HG03066 (cell line): ENCODE results near the gene PLCB1.
"Not testable (repeated sequence)": the region's sequence is repeated elsewhere in the genome, so short reads cannot be mapped to it uniquely, and the experiment has no call there.

Experiments
- ATAC-seq: cut with Tn5 transposase; IDR thresholded peaks from one replicate; pipeline ENCODE4 v1.9.1; 2021; ENCODE audit warnings: low read depth; ENCODE audit not compliant: unreplicated experiment

PLCB1 gene

DNA sequence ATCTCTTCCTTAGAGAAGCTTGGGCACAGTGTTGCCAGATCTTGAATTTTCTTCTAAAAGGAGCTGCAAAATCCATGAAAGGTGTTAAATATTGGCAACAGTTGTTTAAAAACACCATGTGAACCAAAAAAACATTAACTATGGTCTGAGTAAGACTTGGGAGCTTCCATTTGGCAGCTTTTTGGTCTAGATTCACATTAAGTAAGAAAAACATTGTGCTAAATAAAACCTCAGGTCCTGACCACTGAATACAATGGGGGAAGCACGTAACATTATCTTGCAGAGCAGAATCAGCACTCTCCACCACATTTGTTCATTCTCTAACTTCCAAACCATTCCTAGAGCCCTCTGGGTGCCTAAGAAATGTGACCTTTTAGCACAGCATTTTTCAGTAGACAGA is 499.2 kb downstream of the PLCB1 start:
- ATAC-seq: no peak

DNA sequence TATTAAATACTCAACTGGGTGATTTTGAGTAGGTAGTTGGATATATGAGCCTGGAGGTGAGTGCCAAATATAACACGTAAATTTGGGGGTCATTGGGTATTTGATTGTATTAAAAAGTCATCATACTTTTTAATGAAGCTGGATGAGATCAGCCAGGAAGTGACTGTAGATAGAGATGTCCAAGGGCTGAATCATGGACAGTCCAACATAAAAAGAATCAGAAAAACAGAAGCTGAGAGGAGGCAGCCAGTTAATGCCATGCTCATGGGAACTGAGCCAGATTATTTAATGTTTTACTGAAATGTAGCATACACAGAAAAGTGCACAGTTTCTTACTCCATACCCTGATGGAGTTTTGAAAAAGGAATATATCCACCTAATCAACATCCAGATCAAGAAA is 501.3 kb downstream of the PLCB1 start:
- no peak for ATAC-seq

DNA sequence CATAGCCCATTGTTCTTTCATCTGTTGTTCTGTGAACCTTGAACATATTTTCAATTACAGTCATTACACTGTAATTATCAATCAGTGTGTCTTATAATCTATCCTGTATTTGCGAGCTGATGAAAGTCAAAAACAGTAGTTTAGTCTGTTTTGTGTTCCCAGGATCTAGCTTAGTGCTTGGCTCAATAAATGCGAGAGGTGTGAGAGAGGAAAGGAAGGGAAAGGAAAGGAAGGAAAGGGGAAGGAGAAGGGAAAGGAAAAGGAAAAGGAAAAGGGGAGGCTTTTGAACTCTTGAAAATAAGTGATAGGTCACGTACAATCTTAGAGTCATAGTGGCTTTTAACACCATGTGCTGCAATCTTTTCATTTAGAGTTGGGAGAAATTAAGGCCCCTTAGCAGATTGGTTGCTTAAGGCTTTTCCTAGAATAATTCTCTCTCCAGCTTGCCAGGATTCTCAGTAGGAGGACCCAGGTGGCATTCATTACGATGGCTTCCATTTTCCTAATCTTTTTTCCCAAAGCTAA is 503.0 kb downstream of the PLCB1 start:
- ATAC-seq: no peak

DNA sequence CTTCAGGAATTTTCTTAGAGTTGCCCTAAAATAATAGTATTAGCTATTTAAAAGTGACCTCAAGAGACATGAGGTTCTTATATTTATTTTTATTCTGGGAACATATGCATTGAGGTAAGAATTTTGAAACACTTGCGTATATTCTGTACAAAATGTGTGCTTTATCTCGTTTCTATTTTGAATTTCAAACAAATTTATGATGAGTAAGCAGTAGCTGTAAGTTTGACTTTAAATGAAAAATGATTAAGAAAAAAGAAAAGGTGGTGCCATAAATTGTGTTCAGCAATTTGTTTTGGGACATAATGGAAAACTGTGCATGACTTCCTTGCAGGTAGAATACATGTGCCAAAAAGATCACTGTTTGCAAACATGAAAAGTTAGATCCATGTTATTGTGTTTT is 503.8 kb downstream of the PLCB1 start:
- ATAC-seq: no peak

DNA sequence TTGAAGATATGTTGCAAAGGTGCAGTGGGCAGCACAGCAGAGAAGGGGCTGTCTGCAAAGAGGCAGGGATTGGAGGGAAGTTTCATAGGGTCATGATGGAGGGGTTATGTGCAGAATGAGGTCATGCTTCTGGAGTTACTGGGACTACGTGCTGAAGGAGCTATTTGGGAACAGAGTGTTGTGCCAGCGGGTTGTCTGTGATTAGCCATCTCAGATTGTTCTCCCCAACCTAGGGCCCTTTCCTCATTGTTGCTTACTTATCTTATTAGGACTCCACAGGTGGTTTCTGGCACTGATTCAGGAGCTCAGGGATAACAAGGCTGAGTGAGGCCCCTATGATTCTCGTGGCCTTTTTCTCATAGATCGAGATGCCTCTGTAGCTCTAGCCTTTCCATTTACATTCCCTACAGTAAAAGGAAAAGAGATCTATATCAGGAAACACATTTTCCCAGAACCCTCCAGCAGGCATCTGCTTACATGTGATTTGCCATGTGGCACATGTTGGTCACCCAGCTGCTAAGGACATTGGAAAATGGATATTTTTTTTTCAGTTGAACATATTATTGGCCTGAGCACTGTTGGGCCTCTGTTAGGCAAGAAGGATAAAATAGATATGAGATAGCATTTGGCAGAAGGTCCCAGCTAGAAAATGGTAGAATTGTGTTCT is 507.2 kb downstream of the PLCB1 start:
- ATAC-seq: no peak

DNA sequence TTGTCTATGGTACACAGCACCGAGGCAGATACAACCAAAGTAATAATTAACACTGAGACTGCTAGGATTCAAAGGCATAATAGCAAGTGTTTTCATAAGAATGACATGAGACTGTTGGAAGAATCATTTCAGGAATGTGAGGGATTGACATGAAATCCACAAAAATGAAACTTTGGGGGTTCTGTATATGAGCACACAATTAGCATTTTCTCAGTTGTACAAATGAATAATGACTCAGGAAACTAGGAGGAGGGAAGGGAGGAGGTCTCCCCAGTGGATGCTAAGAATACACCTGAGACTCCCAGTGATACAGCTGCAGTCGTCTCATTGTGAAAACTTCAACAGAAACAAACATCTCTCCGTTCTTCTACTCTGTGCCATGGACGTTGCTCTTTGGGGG is 508.4 kb downstream of the PLCB1 start:
- ATAC-seq: no peak

DNA sequence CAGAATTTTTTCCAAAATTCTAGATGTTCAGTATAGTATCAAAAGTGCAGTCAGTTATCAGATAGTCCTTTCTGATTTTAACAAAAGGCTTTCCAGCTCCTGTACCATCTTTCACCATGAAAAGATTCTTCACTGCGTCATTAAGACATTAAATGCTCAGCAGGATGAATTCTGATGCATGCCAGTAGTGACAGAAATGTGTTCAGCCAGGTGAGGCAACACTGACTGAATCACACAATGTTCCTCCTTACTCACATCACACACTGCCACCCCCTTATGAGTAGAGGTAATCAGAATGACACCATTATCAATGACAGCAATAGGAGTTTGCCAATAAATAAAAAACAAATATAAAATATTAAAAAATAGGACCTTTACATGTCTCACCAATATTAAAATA is 510.2 kb downstream of the PLCB1 start:
- ATAC-seq: no peak

DNA sequence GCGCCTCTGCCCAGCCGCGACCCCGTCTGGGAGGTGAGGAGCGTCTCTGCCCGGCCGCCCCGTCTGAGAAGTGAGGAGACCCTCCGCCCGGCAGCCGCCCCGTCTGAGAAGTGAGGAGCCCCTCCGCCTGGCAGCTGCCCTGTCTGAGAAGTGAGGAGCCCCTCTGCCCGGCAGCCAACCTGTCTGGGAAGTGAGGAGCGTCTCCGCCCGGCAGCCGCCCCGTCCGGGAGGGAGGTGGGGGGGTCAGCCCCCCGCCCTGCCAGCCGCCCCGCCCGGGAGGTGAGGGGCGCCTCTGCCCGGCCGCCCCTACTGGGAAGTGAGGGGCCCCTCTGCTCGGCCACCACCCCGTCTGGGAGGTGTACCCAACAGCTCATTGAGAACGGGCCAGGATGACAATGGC is 512.4 kb downstream of the PLCB1 start:
- not testable (repeated sequence) for ATAC-seq

DNA sequence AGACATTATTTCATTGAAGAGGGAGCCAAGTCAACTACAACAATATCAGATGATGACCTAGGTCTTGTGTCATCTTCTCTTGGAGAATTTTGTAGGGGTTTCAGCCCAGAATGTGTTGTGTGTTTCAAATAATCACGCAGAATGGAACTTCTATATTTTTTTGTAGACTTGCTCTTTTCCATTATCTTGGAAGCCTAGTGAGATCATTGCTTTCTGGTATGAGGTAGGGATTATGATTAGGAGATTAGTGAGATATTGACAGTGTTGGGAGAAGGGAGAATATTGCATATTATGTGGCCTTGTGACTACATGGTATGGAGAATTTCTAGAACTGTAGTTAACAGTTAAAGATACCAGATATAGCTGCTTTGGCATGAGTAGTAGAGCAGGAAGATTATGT is 513.3 kb downstream of the PLCB1 start:
- no peak for ATAC-seq

DNA sequence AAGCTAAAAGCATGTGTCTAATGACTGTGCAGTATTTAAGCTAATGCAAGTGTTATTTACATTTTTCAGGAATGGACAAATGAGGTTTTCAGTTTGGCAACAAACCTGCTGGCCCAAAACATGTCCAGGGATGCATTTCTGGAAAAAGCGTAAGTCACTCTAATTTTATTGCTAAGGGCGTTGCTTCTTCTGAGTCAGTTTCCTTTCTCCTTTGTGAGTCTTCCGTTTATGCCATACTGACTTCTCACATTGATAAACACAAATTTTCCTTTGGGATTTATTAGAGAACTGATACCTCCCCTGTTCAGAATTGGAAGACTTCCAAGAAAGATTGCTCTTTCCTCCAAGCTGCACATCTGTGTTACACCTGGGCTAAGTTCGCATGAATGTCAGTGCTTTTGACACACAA is 514.0 kb downstream of the PLCB1 start:
- no peak for ATAC-seq

DNA sequence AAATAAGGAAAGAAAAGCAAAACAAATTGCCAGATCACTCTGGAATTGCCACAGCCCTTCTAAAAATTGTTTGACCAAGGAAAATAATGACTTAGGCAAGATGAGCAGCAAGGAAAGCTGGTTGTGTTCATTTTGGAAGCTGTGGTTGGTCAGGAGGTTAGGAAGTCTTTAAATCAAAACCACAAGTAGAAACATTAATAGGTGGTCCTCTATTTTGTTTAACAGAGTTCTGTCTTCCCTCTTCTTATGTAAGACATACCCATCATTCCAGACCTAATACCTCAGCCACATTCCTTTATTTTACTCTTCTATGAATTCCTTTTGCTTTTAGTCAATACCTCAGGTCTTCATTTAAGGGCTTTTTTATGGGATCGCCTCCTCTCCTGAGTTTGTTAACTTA is 514.6 kb downstream of the PLCB1 start:
- ATAC-seq: no peak

DNA sequence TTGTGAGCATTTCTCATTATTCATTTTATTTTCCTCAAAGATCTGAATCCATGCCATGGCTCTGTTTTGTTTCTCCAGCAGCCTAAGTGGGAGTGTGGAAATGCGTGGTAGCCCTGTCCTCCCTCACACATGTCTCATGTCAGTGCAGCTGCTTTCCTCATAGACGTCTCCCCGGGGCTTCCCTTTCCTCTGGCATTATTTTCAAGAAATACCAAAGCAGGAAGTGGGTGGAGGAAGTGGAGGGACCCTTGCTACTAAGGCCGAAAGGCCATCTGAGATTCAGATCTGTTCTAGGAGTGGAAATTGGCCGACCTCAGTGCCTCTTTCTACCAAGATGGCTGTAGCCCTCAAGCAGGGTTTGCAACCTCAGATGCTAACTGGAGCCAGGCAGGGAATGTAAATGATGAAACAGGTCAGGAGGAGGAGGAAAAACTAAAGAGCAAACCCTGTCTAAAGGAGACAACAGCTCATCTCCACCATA is 515.9 kb downstream of the PLCB1 start:
- no peak for ATAC-seq

DNA sequence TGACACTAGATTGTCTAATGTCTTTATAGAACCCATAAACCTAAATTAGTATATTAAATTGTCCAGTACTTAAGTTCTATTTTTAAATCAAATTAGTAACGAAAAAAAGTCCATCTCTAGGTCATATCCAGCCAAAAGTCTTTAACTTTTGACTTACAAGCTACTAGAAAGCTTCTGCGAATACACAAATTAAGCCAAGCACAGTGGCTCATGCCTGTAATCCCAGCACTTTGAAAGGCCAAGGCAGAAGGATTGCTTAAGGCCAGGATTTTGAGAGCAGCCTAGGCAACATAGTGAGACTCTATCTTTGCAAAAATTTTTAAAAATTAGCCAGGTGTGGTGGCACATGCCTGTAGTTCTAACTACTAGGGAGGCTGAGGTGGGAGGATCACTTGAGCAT is 516.4 kb downstream of the PLCB1 start:
- ATAC-seq: no peak

DNA sequence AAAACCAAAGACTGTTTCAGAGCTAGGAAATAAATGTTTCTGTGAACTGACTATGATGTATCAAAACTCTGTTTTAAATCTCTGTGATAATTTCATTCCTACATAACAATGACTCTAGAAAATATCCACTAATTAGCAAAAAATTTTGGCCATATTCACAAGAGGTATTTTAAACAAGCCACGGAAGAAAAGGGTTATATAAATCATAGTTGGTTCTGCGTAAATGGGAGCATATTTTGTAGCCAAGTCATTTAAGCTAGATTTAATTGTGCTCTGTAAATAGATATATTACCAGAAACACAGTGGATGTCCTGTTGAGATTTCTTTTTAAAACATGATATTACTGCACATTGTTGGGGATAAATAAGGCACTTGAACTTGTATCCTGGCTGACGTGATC is 520.3 kb downstream of the PLCB1 start:
- no peak for ATAC-seq

DNA sequence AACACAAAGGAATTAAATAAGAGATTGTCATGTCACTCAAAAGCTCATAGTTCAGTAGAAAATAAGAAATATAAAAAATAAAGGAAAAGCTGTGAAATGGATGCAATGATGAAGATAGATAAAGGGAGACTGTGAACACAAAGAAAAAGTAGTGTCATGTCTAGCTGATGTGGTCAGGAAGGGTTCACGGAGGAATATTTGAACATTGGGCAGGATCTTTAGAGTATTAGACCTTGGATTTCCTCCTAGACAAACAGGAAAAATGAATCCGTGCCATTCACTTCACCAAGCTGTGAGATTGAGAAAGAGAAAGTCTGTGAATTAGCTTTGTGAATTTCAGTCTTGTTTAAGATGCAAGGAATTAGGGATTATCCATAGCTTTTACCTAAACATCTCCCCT is 522.4 kb downstream of the PLCB1 start:
- no peak for ATAC-seq

DNA sequence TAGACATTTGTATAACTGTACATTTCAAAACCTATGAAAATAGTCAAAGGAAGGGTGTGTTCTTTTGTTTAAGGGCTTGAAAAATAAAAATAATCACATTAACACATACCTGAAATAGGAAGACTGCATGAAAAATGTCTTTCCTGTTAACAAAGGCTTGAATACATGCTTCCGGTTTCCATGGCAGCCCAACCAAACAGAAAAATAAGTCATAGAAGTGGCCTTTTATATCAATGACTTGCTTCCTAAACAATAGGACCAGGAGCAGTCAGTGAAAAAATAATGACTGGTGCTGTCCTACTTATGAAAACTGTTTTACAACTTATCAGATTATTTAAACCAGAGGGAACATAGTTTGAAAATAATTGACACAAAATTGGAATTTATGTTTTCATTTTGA is 524.3 kb downstream of the PLCB1 start:
- no peak for ATAC-seq

DNA sequence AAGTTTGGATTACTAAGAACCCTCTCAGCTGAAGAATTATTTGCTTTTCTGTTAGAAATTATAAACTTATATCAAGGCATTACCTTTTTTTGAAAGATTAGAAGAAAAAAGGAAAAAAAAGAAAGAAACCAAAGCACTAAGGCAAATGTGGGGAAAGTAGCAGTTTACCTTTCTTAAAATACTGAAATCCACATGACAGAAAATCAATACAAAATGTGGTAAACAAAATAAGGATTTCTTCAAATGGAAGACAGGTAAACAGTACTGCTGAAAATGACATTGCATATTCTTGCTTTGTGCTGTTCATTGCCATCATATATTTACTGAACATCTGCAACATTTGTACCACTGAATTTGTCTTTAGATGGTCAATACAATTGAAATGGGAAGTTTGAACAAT is 525.6 kb downstream of the PLCB1 start:
- no peak for ATAC-seq

DNA sequence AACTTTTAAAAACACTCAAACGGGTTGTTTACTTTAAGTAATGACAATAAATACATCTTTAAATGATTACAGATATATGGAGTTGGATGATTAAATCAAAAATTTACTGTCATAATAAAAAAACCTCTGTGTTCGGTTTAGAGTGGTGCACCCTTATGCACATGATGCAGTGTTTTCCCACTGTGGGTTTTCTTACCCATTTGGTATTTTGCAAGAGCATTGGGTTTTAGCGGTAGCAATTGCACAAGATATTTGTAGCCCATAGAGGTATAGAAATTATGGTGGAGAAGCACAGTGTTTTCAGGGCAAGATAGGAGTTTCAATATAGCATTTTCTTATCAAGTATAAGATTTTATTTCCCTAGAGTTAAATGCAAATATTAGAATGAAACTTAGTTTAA is 526.0 kb downstream of the PLCB1 start:
- no peak for ATAC-seq

DNA sequence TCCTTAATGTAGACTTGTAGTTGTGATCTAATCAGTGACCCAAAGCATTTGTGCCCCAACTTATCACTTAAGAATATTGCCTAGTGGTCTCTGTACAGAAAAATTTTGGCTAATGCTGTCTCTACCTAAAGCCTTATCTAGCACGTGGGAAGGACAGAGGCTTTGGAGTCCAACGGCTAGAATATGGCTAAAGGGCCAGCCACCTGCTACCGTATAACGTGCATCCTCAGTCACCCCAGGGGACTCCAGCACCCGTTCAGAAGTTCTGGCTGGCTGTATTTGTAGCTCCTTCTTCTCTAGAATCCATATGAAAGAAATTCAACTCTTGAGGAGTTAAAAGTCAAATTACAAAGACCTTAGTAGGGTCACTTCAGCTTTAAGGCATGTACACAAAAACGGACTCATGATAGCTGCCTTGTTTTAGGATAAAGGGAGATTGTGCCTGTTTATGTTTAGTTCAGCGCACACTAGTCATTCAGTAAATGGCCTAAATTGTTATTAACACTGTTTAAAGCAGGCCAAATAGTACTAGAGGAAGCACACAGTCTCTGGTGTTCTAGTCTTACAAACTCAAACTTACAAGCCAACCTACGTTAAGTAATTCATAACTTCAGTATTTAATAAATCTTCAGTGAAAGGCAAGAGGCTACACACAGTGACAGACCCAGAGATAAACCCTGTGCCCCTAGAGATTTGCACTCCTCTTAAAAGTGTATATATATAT is 529.3 kb downstream of the PLCB1 start:
- no peak for ATAC-seq

DNA sequence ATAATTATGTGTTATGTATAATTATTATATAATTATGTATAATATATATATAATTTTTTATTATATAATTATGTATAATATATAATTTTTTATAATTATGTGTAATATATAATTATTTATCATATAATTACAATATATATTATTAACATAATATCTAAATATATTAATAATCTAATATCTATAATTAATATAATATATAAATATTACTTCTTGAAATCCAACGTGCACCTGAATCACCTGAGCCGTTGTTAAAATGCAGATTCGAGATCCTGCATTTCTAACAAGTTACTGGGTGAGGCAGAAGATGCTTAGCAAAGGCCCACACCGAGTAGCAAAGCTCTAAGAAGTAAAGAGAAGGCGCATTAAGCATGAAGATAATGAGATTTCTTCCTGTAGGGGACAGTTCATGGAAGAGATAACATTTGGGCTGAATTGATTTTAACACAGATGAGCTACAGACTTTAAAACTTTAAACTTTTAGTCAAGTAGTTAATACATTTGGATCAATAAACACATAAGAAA is 530.4 kb downstream of the PLCB1 start:
- no peak for ATAC-seq

DNA sequence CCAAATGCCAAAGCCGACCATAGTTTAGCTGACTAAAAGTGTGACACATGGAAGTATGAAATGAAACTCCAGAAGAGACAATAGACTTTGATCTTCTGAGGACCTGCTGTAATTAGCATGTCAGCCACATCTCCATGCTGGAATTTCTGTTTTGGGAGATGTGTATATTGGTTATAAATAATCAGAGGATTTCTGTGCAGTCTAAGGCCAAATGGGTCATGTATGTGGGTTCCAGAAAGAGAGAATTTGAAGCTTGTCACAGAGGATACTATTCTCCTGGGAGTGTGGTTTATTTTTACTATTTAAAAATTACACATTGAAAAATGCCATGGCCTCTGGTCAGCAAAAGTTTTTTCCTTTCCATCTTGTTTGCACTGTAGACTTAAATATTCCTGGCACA is 531.4 kb downstream of the PLCB1 start:
- ATAC-seq: no peak

DNA sequence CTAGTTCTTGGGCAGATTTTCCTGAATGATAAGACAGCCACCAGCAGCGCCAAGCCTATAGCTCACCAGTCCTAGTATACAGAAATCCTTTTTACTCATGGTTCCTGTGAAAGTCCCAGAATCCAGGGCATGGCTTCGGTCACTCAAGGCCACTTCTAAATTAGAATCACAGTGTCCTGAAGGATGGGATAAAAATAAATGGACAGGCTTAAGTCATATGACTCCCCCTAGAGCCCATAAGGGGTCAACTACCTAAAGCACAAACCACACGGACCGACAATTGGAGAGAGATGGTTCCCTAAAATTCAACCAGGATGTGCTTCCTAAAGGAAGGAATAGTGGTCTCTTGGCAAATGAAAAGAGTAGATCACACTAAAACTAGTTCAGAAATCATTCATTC is 532.7 kb downstream of the PLCB1 start:
- no peak for ATAC-seq
